ENCODE results near the gene ACSL5. TPM values are rescaled to one million over a fixed set of nuclear protein-coding genes. Genes with fewer than 3 reads are reported as not detected.

The ACSL5 gene
- total and polyA plus RNA-seq, 2 experiments from 2014 or later = not detected

- H2AFZ ChIP-seq = no peak overlapping the region
- no peaks in the 10 kb centered on the region for H3K27me3 Mint-ChIP-seq (ENCODE audit: insufficient read depth, low read depth, poor library complexity)
- H3K4me1 Mint-ChIP-seq = peaks cover 2% of the 10 kb centered on the region; the same call in 1 of the 3 replicates
- H3K27me3 ChIP-seq (ENCODE audit: insufficient read depth) = no peaks in the 10 kb centered on the region
- no peaks in the 10 kb centered on the region for H3K36me3 ChIP-seq (ENCODE audit: insufficient read depth)
- H3F3A ChIP-seq (replicated peaks; ENCODE audit: low read depth) = no peaks in the 10 kb centered on the region
- no peak for DNase-seq (ENCODE audit: low spot score)
- no peak overlapping the region for H3K4me2 ChIP-seq
- H3K27ac Mint-ChIP-seq = no peak overlapping the region
- H4K20me1 ChIP-seq (replicated peaks; ENCODE audit: insufficient read depth) = no peaks in the 10 kb centered on the region
- H3K79me2 ChIP-seq (replicated peaks; ENCODE audit: insufficient read depth) = no peaks in the 10 kb centered on the region
- TF ChIP-seq EZH2 (IDR thresholded peaks at IDR 0.05; ENCODE audit: low read depth, unreplicated experiment) (no peak), ETS1 (IDR thresholded peaks at IDR 0.05) (no peak), ZNF114 (CRISPR knock-in tag; IDR thresholded peaks at IDR 0.05) (no peak), CTCF (conservative IDR thresholded peaks at IDR 0.05; ENCODE audit: low read depth in 2 of 2) (no peak), ZNF331 (CRISPR knock-in tag; IDR thresholded peaks at IDR 0.05; ENCODE audit: low read depth) (no peak), STAT1 (IDR thresholded peaks at IDR 0.05; ENCODE audit: unreplicated experiment) (no peak), POLR2AphosphoS5 (IDR thresholded peaks at IDR 0.05; ENCODE audit: low read depth) (no peak), CREB1 (CRISPR knock-in tag; IDR thresholded peaks at IDR 0.05; ENCODE audit: low read depth) (no peak), NANOG (IDR thresholded peaks at IDR 0.05; ENCODE audit: borderline replicate concordance) (no peak), EZH2phosphoT487 (IDR thresholded peaks at IDR 0.05; ENCODE audit: unreplicated experiment) (no peak), JUNB (IDR thresholded peaks at IDR 0.05; ENCODE audit: unreplicated experiment) (no peak)
- TF ChIP-seq, protein P1, sequence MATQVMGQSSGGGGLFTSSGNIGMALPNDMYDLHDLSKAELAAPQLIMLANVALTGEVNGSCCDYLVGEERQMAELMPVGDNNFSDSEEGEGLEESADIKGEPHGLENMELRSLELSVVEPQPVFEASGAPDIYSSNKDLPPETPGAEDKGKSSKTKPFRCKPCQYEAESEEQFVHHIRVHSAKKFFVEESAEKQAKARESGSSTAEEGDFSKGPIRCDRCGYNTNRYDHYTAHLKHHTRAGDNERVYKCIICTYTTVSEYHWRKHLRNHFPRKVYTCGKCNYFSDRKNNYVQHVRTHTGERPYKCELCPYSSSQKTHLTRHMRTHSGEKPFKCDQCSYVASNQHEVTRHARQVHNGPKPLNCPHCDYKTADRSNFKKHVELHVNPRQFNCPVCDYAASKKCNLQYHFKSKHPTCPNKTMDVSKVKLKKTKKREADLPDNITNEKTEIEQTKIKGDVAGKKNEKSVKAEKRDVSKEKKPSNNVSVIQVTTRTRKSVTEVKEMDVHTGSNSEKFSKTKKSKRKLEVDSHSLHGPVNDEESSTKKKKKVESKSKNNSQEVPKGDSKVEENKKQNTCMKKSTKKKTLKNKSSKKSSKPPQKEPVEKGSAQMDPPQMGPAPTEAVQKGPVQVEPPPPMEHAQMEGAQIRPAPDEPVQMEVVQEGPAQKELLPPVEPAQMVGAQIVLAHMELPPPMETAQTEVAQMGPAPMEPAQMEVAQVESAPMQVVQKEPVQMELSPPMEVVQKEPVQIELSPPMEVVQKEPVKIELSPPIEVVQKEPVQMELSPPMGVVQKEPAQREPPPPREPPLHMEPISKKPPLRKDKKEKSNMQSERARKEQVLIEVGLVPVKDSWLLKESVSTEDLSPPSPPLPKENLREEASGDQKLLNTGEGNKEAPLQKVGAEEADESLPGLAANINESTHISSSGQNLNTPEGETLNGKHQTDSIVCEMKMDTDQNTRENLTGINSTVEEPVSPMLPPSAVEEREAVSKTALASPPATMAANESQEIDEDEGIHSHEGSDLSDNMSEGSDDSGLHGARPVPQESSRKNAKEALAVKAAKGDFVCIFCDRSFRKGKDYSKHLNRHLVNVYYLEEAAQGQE (IDR thresholded peaks at IDR 0.05; ENCODE audit: unreplicated experiment) = no peak
- TF ChIP-seq, protein P2, sequence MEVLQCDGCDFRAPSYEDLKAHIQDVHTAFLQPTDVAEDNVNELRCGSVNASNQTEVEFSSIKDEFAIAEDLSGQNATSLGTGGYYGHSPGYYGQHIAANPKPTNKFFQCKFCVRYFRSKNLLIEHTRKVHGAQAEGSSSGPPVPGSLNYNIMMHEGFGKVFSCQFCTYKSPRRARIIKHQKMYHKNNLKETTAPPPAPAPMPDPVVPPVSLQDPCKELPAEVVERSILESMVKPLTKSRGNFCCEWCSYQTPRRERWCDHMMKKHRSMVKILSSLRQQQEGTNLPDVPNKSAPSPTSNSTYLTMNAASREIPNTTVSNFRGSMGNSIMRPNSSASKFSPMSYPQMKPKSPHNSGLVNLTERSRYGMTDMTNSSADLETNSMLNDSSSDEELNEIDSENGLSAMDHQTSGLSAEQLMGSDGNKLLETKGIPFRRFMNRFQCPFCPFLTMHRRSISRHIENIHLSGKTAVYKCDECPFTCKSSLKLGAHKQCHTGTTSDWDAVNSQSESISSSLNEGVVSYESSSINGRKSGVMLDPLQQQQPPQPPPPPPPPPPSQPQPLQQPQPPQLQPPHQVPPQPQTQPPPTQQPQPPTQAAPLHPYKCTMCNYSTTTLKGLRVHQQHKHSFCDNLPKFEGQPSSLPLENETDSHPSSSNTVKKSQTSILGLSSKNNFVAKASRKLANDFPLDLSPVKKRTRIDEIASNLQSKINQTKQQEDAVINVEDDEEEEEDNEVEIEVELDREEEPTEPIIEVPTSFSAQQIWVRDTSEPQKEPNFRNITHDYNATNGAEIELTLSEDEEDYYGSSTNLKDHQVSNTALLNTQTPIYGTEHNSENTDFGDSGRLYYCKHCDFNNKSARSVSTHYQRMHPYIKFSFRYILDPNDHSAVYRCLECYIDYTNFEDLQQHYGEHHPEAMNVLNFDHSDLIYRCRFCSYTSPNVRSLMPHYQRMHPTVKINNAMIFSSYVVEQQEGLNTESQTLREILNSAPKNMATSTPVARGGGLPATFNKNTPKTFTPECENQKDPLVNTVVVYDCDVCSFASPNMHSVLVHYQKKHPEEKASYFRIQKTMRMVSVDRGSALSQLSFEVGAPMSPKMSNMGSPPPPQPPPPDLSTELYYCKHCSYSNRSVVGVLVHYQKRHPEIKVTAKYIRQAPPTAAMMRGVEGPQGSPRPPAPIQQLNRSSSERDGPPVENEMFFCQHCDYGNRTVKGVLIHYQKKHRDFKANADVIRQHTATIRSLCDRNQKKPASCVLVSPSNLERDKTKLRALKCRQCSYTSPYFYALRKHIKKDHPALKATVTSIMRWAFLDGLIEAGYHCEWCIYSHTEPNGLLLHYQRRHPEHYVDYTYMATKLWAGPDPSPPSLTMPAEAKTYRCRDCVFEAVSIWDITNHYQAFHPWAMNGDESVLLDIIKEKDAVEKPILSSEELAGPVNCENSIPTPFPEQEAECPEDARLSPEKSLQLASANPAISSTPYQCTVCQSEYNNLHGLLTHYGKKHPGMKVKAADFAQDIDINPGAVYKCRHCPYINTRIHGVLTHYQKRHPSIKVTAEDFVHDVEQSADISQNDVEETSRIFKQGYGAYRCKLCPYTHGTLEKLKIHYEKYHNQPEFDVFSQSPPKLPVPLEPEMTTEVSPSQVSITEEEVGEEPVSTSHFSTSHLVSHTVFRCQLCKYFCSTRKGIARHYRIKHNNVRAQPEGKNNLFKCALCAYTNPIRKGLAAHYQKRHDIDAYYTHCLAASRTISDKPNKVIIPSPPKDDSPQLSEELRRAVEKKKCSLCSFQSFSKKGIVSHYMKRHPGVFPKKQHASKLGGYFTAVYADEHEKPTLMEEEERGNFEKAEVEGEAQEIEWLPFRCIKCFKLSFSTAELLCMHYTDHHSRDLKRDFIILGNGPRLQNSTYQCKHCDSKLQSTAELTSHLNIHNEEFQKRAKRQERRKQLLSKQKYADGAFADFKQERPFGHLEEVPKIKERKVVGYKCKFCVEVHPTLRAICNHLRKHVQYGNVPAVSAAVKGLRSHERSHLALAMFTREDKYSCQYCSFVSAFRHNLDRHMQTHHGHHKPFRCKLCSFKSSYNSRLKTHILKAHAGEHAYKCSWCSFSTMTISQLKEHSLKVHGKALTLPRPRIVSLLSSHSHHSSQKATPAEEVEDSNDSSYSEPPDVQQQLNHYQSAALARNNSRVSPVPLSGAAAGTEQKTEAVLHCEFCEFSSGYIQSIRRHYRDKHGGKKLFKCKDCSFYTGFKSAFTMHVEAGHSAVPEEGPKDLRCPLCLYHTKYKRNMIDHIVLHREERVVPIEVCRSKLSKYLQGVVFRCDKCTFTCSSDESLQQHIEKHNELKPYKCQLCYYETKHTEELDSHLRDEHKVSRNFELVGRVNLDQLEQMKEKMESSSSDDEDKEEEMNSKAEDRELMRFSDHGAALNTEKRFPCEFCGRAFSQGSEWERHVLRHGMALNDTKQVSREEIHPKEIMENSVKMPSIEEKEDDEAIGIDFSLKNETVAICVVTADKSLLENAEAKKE (CRISPR knock-in tag; IDR thresholded peaks at IDR 0.05) = no peak
- no peak overlapping the region for H3K4me3 Mint-ChIP-seq
- no peak overlapping the region for H3K4me3 ChIP-seq
- H3K9me3 Mint-ChIP-seq = peaks cover 3% of the 10 kb centered on the region; the same call in 1 of the 3 replicates
- H3K4me1 ChIP-seq (ENCODE audit: insufficient read depth) = no peaks in the 10 kb centered on the region
- no peak for ATAC-seq
- no peaks in the 10 kb centered on the region for H3K36me3 Mint-ChIP-seq (ENCODE audit: low read depth)
- H3K9me2 ChIP-seq (ENCODE audit: insufficient read depth) = no peaks in the 10 kb centered on the region
- H3K27ac ChIP-seq (ENCODE audit: low read depth) = no peak overlapping the region
Observed at GRCh38 chr10:112351146-112351545, 22.8 kb upstream of the ACSL5 start.

Data from GM23338 (cell line).